Body of pancreas (tissue), 4 donors: Measurements from ENCODE around the gene SH3PXD2A.

Source experiments
- CTCF ChIP-seq, 7 experiments: fragments of 450-650 bp in 4 of 7; fragments of 200-600 bp in 3 of 7; sonication (generic) in 3 of 7; IDR thresholded peaks; one replicate each; pipeline ENCODE4 v1.5.1; 2016 to 2019; ENCODE audit warnings: antibody characterized with exemption in 7 of 7
- POLR2A ChIP-seq, 3 donors: fragments of 450-650 bp; IDR thresholded peaks; one replicate each; pipeline ENCODE4 v1.6.1; 2016; ENCODE audit warnings: antibody characterized with exemption in 3 of 3, mild to moderate bottlenecking in 2 of 3

- TF ChIP-seq CTCF (IDR thresholded peaks at IDR 0.05) (no peak), POLR2A (IDR thresholded peaks at IDR 0.05) (no peak)
Observed at GRCh38 chr10:103667356-103667755, 188.0 kb downstream of the SH3PXD2A start.
